H1 (cell line): Measurements from ENCODE around the gene POMP. TPM values are rescaled to one million over a fixed set of nuclear protein-coding genes. Genes with fewer than 3 reads are reported as not detected.

ENCODE experiments used
- CTCF ChIA-PET: fragments of 300-600 bp; sonication (Branson Sonifier 250); formaldehyde crosslinking; loops from one replicate; lab custom pipeline; 2021; ENCODE audit not compliant: partially characterized antibody; lab: Charles Lee
- POLR2A ChIA-PET: fragments of 300-600 bp; sonication (Branson Sonifier 250); formaldehyde crosslinking; loops from one replicate; lab custom pipeline; 2021; ENCODE audit warnings: inconsistent platforms; ENCODE audit not compliant: partially characterized antibody; lab: Charles Lee
- DNase-seq, 2 experiments: peaks; one replicate each; pipeline versions ENCODE4 v3.0.0 to v3.0.0-alpha.2; 2010 to 2022; ENCODE audit warnings: low spot score in 2 of 2, low read depth in 1 of 2, mixed read lengths in 1 of 2
- FAIRE-seq: peaks from 2 replicates; lab custom pipeline; 2011; peaks lifted over from hg19 to GRCh38; lab: Jason Lieb, UNC
- H2AFZ ChIP-seq: 2 replicates; pipeline ENCODE4 v1.8.1; 2012; ENCODE audit warnings: low read length, inconsistent platforms
- H2AK5ac ChIP-seq: 2 replicates; pipeline ENCODE4 v1.6.1; 2013; ENCODE audit warnings: low read depth, low read length
- H2BK120ac ChIP-seq: replicated peaks from 2 replicates; pipeline ENCODE3; 2013; ENCODE audit warnings: low read depth, low read length, inconsistent platforms
- H2BK12ac ChIP-seq: 2 replicates; pipeline ENCODE4 v1.6.1; 2013; ENCODE audit warnings: low read depth, low read length
- H2BK15ac ChIP-seq: 2 replicates; pipeline ENCODE4 v1.6.1; 2013; ENCODE audit warnings: low read length
- H2BK20ac ChIP-seq: 2 replicates; pipeline ENCODE4 v1.6.1; 2013; ENCODE audit warnings: low read length
- H2BK5ac ChIP-seq: 2 replicates; pipeline ENCODE4 v1.6.1; 2013; ENCODE audit warnings: low read depth, low read length
- H3K14ac ChIP-seq: 2 replicates; pipeline ENCODE4 v1.6.1; 2013; ENCODE audit warnings: inconsistent platforms; ENCODE audit not compliant: insufficient read length
- H3K18ac ChIP-seq: 2 replicates; pipeline ENCODE4 v1.6.1; 2013; ENCODE audit warnings: low read length; ENCODE audit errors: extremely low read depth
- H3K23ac ChIP-seq: 2 replicates; pipeline ENCODE4 v1.6.1; 2013; ENCODE audit warnings: inconsistent platforms; ENCODE audit not compliant: insufficient read length
- H3K23me2 ChIP-seq: 2 replicates; pipeline ENCODE4 v1.6.1; 2013; ENCODE audit warnings: low read depth, low read length
- H3K27ac ChIP-seq: 2 replicates; pipeline ENCODE4 v1.6.1; 2011; ENCODE audit warnings: low read depth, low read length, inconsistent platforms
- H3K27me3 ChIP-seq, 4 experiments: replicated peaks in 1 of 4; 1 replicate in 1 of 4; 2 replicates in 3 of 4; pipeline versions ENCODE4 v1.6.1 to v1.8.1; 2011 to 2013; ENCODE audit warnings: low read length in 3 of 4, mild to moderate bottlenecking in 3 of 4, inconsistent platforms in 2 of 4, mixed read lengths in 2 of 4, moderate library complexity in 1 of 4; ENCODE audit not compliant: control insufficient read depth in 3 of 4, insufficient read depth in 3 of 4; ENCODE audit errors: extremely low read depth in 1 of 4
- H3K36me3 ChIP-seq, 4 experiments: 2 replicates each; pipeline versions ENCODE4 v1.6.1 to v1.8.1; 2011 to 2013; ENCODE audit warnings: mild to moderate bottlenecking in 4 of 4, low read length in 3 of 4, moderate library complexity in 2 of 4, control low read depth in 1 of 4, inconsistent platforms in 1 of 4; ENCODE audit not compliant: insufficient read depth in 4 of 4, control insufficient read depth in 2 of 4
- H3K4ac ChIP-seq: replicated peaks from 2 replicates; pipeline ENCODE3; 2013; ENCODE audit warnings: low read length, low read depth, mixed read lengths, inconsistent platforms; ENCODE audit not compliant: insufficient read length
- H3K4me1 ChIP-seq, 4 experiments: replicated peaks in 1 of 4; 1 replicate in 1 of 4; 2 replicates in 3 of 4; pipeline versions ENCODE4 v1.6.1 to v1.8.1; 2011 to 2013; ENCODE audit warnings: low read length in 3 of 4, inconsistent platforms in 2 of 4, mixed read lengths in 1 of 4; ENCODE audit not compliant: insufficient read depth in 4 of 4, control insufficient read depth in 3 of 4
- H3K4me2 ChIP-seq, 2 experiments: 2 replicates each; pipeline versions ENCODE4 v1.6.1 to v1.8.1; 2011 to 2013; ENCODE audit warnings: low read depth in 2 of 2, low read length in 2 of 2, control low read depth in 1 of 2, inconsistent platforms in 1 of 2, mild to moderate bottlenecking in 1 of 2; ENCODE audit not compliant: insufficient read depth in 1 of 2
- H3K4me3 ChIP-seq, 4 experiments: fragments of 200-600, 300-600 bp in 1 of 4; sonication (generic), shearing (Covaris generic), sonication (Bioruptor Twin) in 1 of 4; 2 replicates each; pipeline versions ENCODE4 v1.5.1 to v1.8.1; 2011 to 2016; ENCODE audit warnings: low read length in 4 of 4, low read depth in 3 of 4, control low read depth in 2 of 4, inconsistent platforms in 2 of 4, mild to moderate bottlenecking in 2 of 4, mixed read lengths in 1 of 4, moderate library complexity in 1 of 4; ENCODE audit not compliant: insufficient read depth in 2 of 4; ENCODE audit errors: extremely low read depth in 1 of 4
- H3K56ac ChIP-seq: replicated peaks from 2 replicates; pipeline ENCODE3; 2013; ENCODE audit warnings: low read depth, mild to moderate bottlenecking, mixed read lengths, low read length, inconsistent platforms; ENCODE audit not compliant: insufficient read length
- H3K79me1 ChIP-seq: 2 replicates; pipeline ENCODE4 v1.6.1; 2013; ENCODE audit warnings: low read depth, low read length, control low read depth
- H3K79me2 ChIP-seq, 2 experiments: 2 replicates each; pipeline versions ENCODE4 v1.6.1 to v1.8.1; 2012 to 2013; ENCODE audit warnings: low read length in 2 of 2, mild to moderate bottlenecking in 2 of 2, inconsistent platforms in 1 of 2; ENCODE audit not compliant: insufficient read depth in 2 of 2, control insufficient read depth in 1 of 2
- H3K9ac ChIP-seq, 4 experiments: replicated peaks in 1 of 4; 1 replicate in 1 of 4; 2 replicates in 3 of 4; pipeline versions ENCODE4 v1.6.1 to v1.8.1; 2011 to 2013; ENCODE audit warnings: low read depth in 3 of 4, low read length in 3 of 4, control low read depth in 2 of 4, mild to moderate bottlenecking in 2 of 4, moderate library complexity in 2 of 4, inconsistent platforms in 1 of 4; ENCODE audit errors: extremely low read depth in 1 of 4
- H3K9me3 ChIP-seq, 2 experiments: 2 replicates each; pipeline versions ENCODE4 v1.6.1 to v1.8.1; 2012 to 2013; ENCODE audit warnings: mild to moderate bottlenecking in 2 of 2, moderate library complexity in 2 of 2, control low read depth in 1 of 2, inconsistent platforms in 1 of 2, low read depth in 1 of 2, low read length in 1 of 2, mixed read lengths in 1 of 2; ENCODE audit not compliant: insufficient read depth in 2 of 2
- H4K20me1 ChIP-seq, 2 experiments: replicated peaks in 1 of 2; 2 replicates each; pipeline versions ENCODE3 to v1.8.1; 2011 to 2013; ENCODE audit warnings: inconsistent platforms in 2 of 2, low read length in 2 of 2, mild to moderate bottlenecking in 1 of 2; ENCODE audit not compliant: insufficient read depth in 2 of 2, control insufficient read depth in 1 of 2
- H4K5ac ChIP-seq: 2 replicates; pipeline ENCODE4 v1.6.1; 2013; ENCODE audit warnings: low read length, low read depth, mixed read lengths, inconsistent platforms; ENCODE audit not compliant: insufficient read length
- H4K8ac ChIP-seq: 2 replicates; pipeline ENCODE4 v1.8.0; 2013; ENCODE audit warnings: mild to moderate bottlenecking, moderate library complexity, low read length, inconsistent platforms; ENCODE audit not compliant: insufficient read depth; ENCODE audit errors: extremely low read depth
- H4K91ac ChIP-seq: replicated peaks from 2 replicates; pipeline ENCODE3; 2013; ENCODE audit warnings: low read length, mixed read lengths, inconsistent platforms; ENCODE audit not compliant: insufficient read length
- CTBP2 ChIP-seq: IDR thresholded peaks from 2 replicates; pipeline ENCODE4 v1.7.0; 2011; ENCODE audit warnings: borderline replicate concordance, mild to moderate bottlenecking, moderate library complexity, mixed read lengths, low read length; ENCODE audit not compliant: insufficient read depth, insufficient read length
- HDAC2 ChIP-seq, 2 experiments: fragments of 300-600 bp in 1 of 2; sonication (generic) in 1 of 2; IDR thresholded peaks; 2 replicates each; pipeline ENCODE4 v1.6.1; 2011 to 2012; ENCODE audit warnings: low read depth in 2 of 2, low read length in 2 of 2, mild to moderate bottlenecking in 2 of 2, moderate library complexity in 2 of 2, borderline replicate concordance in 1 of 2, inconsistent platforms in 1 of 2
- NANOG ChIP-seq: IDR thresholded peaks from 2 replicates; pipeline ENCODE4 v1.6.1; 2011; ENCODE audit warnings: low read length, low read depth, mild to moderate bottlenecking, inconsistent platforms; ENCODE audit not compliant: insufficient read depth, poor library complexity, severe bottlenecking
- NRF1 ChIP-seq: IDR thresholded peaks from 2 replicates; pipeline ENCODE4 v1.6.1; 2011; ENCODE audit warnings: mild to moderate bottlenecking, low read depth, low read length, improper control_type of control experiment
- POLR2AphosphoS5 ChIP-seq: IDR thresholded peaks from 2 replicates; pipeline ENCODE4 v1.6.1; 2011; ENCODE audit warnings: low read depth, low read length
- RAD21 ChIP-seq, 2 experiments: IDR thresholded peaks in 1 of 2; conservative IDR thresholded peaks in 1 of 2; 2 replicates each; pipeline ENCODE4 v1.6.1; 2011; ENCODE audit warnings: low read depth in 2 of 2, low read length in 2 of 2, improper control_type of control experiment in 1 of 2, inconsistent platforms in 1 of 2, mild to moderate bottlenecking in 1 of 2, moderate library complexity in 1 of 2
- WGBS, 2 experiments: shearing (Covaris generic) in 1 of 2; methylation state at CpG; one replicate each; pipeline versions ENCODE4 v1.1.6 to v1.1.7; 2013 to 2015; ENCODE audit warnings: low lambda C conversion rate in 2 of 2, mixed read lengths in 2 of 2, inconsistent platforms in 1 of 2, low coverage in 1 of 2, missing lambda C conversion rate in 1 of 2; ENCODE audit not compliant: insufficient replicate concordance in 2 of 2, insufficient coverage in 1 of 2, insufficient read length in 1 of 2; ENCODE audit errors: extremely low coverage in 1 of 2, missing lambda C conversion rate in 1 of 2; 5-methylcytosine and 5-hydroxymethylcytosine counted together
- polyA plus RNA-seq, 7 experiments: library from polyadenylated mRNA; depleted of rRNA in 3 of 7; stranded (reverse) in 5 of 7; unstranded in 2 of 7; fragments of >200 nt in 5 of 7; fragments of 200-250 nt in 2 of 7; gene quantifications; 1 replicate in 5 of 7; 2 replicates in 1 of 7; 4 replicates in 1 of 7; pipeline versions ENCODE4 v1.2.1 to v1.2.3, GENCODE V29; 2011 to 2013; ENCODE audit warnings: missing spikeins in 2 of 7, mixed read lengths in 2 of 7
- total RNA-seq: library from RNA; stranded (reverse); fragmentation: NEBNext Ultra II Directional; extraction: Animal tissue kit (Norgen Biotek cat#: 25700); gene quantifications from 2 replicates; pipeline ENCODE4 v1.2.1, GENCODE V29; 2021
- TF ChIP-seq, protein P1 (sequence below): IDR thresholded peaks from 2 replicates; pipeline ENCODE4 v1.6.1; 2011; ENCODE audit warnings: low read depth, mild to moderate bottlenecking, low read length; ENCODE audit not compliant: insufficient read depth
- TF ChIP-seq, protein P2 (sequence below), 3 experiments: IDR thresholded peaks; 1 replicate in 2 of 3; 2 replicates in 1 of 3; pipeline versions ENCODE4 v1.5.1 to v1.6.1; 2011; ENCODE audit warnings: low read length in 3 of 3, mild to moderate bottlenecking in 3 of 3, inconsistent platforms in 2 of 3, low read depth in 1 of 3, moderate library complexity in 1 of 3; ENCODE audit not compliant: insufficient read depth in 1 of 3; ENCODE audit errors: control extremely low read depth in 1 of 3

The POMP gene
- total and polyA plus RNA-seq, 2 of the 8 experiments (the other 6 are each of a cell fraction or from before 2014, with no cell fraction given), result 38.4 to 115 TPM

DNA sequence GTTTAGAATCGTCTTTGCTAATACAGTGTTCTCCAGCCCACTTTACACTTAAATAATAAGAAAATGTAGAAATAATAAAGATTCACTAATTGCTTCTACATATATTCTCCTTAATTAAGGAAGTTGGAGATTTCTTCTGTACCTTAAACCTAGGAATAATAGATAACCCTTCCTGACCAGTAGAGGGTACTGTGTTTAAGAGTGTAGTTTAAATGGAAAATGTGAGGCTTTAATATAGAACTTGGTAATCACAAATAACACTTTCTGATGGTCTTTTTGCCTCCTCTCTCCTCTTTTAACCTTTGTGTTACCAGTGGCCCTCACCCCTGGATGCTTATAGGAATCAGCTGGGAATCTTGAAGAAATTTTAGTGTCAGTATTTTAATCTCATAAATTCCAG, 20.7 kb downstream of the POMP start:
- no peaks in the 10 kb centered on the region for H3K79me1 ChIP-seq
- no peaks in the 10 kb centered on the region for H3K27me3 ChIP-seq
- no peaks in the 10 kb centered on the region for H3K9me3 ChIP-seq
- H3K27ac ChIP-seq, result no peak overlapping the region
- no peak overlapping the region for H3K9ac ChIP-seq
- H2BK5ac ChIP-seq, result no peak overlapping the region
- no peak overlapping the region for H3K56ac ChIP-seq
- 68% methylated on average over 1 of the region's 1 CpG; no CpG with 5 or more reads in 1 of the 2 experiments for WGBS, 2 experiments
- FAIRE-seq (no peak), DNase-seq (no peak)
- no peak overlapping the region for H4K8ac ChIP-seq
- no peak overlapping the region for H3K23ac ChIP-seq
- no peaks in the 10 kb centered on the region for H4K20me1 ChIP-seq
- H4K5ac ChIP-seq, result no peak overlapping the region
- TF ChIP-seq NANOG (no peak), HDAC2 (IDR thresholded peaks at IDR 0.05; ENCODE audit: borderline replicate concordance in 1 of 2, low read depth in 2 of 2, low read length in 2 of 2) (no peak), POLR2AphosphoS5 (no peak), NRF1 (no peak), RAD21 (IDR thresholded peaks at IDR 0.05 in 1 of 2, conservative IDR thresholded peaks at IDR 0.05 in 1 of 2; ENCODE audit: low read depth in 2 of 2, low read length in 2 of 2) (peak in 1 of 2 experiments; percentile 34; a peak in 3 of 4 replicates), CTBP2 (no peak)
- TF ChIP-seq, protein P1, sequence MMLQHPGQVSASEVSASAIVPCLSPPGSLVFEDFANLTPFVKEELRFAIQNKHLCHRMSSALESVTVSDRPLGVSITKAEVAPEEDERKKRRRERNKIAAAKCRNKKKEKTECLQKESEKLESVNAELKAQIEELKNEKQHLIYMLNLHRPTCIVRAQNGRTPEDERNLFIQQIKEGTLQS, result no peak
- TF ChIP-seq, protein P2, sequence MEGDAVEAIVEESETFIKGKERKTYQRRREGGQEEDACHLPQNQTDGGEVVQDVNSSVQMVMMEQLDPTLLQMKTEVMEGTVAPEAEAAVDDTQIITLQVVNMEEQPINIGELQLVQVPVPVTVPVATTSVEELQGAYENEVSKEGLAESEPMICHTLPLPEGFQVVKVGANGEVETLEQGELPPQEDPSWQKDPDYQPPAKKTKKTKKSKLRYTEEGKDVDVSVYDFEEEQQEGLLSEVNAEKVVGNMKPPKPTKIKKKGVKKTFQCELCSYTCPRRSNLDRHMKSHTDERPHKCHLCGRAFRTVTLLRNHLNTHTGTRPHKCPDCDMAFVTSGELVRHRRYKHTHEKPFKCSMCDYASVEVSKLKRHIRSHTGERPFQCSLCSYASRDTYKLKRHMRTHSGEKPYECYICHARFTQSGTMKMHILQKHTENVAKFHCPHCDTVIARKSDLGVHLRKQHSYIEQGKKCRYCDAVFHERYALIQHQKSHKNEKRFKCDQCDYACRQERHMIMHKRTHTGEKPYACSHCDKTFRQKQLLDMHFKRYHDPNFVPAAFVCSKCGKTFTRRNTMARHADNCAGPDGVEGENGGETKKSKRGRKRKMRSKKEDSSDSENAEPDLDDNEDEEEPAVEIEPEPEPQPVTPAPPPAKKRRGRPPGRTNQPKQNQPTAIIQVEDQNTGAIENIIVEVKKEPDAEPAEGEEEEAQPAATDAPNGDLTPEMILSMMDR (IDR thresholded peaks at IDR 0.05; ENCODE audit: control extremely low read depth in 1 of 3, insufficient read depth in 1 of 3, low read depth in 1 of 3, low read length in 3 of 3), result peak in 1 of 3 experiments; percentile 41; a peak in 2 of 4 replicates
- H2BK12ac ChIP-seq, result no peak overlapping the region
- POLR2A ChIA-PET, result interaction anchor here (0.6 to 1.1 kb wide), 4 partner anchors 38 to 124 kb away, joined by 3 to 4 read pairs (median 3); no protein-coding TSS in a partner anchor
- no peaks in the 10 kb centered on the region for H3K79me2 ChIP-seq
- no peak overlapping the region for H2BK120ac ChIP-seq
- CTCF ChIA-PET, result interaction anchor here (0.7 to 2.9 kb wide), 9 partner anchors 14 to 134 kb away, joined by 3 to 18 read pairs (median 5); no protein-coding TSS in a partner anchor
- no peak overlapping the region for H3K4ac ChIP-seq
- H3K4me2 ChIP-seq, result no peak overlapping the region
- H2BK15ac ChIP-seq, result no peak overlapping the region
- no peak overlapping the region for H2AFZ ChIP-seq
- no peaks in the 10 kb centered on the region for H3K23me2 ChIP-seq
- H3K4me1 ChIP-seq, result peaks cover 1 to 7% (median 2%) of the 10 kb centered on the region in 4 experiments; a peak in 5 of 7 replicates
- H3K14ac ChIP-seq, result no peak overlapping the region
- peaks cover 0 to 32% (median 13%) of the 10 kb centered on the region in 4 experiments; a peak in 5 of 8 replicates for H3K36me3 ChIP-seq
- H2AK5ac ChIP-seq, result no peak overlapping the region
- no peak overlapping the region for H3K4me3 ChIP-seq
- no peak overlapping the region for H2BK20ac ChIP-seq
- H4K91ac ChIP-seq, result no peak overlapping the region
- no peak overlapping the region for H3K18ac ChIP-seq
